Esophagus muscularis mucosa (tissue), 4 donors: ENCODE measurements around the gene BRCC3.

ENCODE experiments used
- EP300 ChIP-seq: sonication (generic); formaldehyde crosslinking; IDR thresholded peaks from one replicate; pipeline ENCODE4 v1.6.1; 2017; ENCODE audit warnings: antibody characterized with exemption
- POLR2A ChIP-seq: fragments of 450-650 bp; IDR thresholded peaks from one replicate; pipeline ENCODE4 v1.6.1; 2017; ENCODE audit warnings: antibody characterized with exemption, moderate library complexity, mild to moderate bottlenecking, low read depth
- POLR2AphosphoS5 ChIP-seq, 2 donors: sonication (generic); formaldehyde crosslinking; IDR thresholded peaks; one replicate each; pipeline ENCODE4 v1.6.1; 2017; ENCODE audit warnings: antibody characterized with exemption in 2 of 2
- TF ChIP-seq, protein P1 (sequence below), 3 experiments: fragments of 200-600 bp in 2 of 3; fragments of 450-650 bp in 1 of 3; sonication (generic) in 2 of 3; IDR thresholded peaks; one replicate each; pipeline ENCODE4 v1.5.1; 2017 to 2019; ENCODE audit warnings: antibody characterized with exemption in 3 of 3, mild to moderate bottlenecking in 2 of 3, moderate library complexity in 1 of 3

DNA sequence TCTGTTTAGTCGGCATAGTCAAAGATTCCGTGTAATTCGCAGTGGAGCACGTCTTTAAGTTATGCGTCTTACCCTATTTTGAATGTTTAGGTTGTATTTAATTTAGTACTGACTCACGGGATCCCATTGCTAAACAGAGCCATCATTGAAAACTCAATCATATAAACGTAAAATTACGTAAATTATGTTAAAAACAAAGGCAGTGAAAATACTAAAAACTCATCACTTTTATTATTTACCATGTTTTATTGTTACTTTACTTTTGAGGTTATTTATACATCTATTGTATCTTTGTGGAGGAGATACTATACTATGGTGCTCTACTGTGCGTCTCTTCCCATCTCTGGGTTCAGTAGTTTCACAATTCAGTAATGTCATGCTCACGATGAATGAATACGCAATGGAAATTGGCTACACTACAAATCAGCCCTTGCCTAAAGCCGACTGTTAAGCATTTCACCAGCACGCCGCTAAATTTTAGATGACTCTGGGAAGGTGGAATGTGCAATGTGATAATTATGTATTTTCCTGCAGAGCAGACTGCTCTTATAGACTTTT, 43.7 kb upstream of the BRCC3 start:
- TF ChIP-seq POLR2AphosphoS5 (IDR thresholded peaks at IDR 0.05): peak; percentile 62 to 92
- TF ChIP-seq, protein P1, sequence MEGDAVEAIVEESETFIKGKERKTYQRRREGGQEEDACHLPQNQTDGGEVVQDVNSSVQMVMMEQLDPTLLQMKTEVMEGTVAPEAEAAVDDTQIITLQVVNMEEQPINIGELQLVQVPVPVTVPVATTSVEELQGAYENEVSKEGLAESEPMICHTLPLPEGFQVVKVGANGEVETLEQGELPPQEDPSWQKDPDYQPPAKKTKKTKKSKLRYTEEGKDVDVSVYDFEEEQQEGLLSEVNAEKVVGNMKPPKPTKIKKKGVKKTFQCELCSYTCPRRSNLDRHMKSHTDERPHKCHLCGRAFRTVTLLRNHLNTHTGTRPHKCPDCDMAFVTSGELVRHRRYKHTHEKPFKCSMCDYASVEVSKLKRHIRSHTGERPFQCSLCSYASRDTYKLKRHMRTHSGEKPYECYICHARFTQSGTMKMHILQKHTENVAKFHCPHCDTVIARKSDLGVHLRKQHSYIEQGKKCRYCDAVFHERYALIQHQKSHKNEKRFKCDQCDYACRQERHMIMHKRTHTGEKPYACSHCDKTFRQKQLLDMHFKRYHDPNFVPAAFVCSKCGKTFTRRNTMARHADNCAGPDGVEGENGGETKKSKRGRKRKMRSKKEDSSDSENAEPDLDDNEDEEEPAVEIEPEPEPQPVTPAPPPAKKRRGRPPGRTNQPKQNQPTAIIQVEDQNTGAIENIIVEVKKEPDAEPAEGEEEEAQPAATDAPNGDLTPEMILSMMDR (IDR thresholded peaks at IDR 0.05): no peak
- TF ChIP-seq POLR2A: no peak
- peak; percentile 59 for TF ChIP-seq EP300
